AG20443 (cell line): ENCODE measurements around the gene GADD45G.

Experiments
- DNase-seq: peaks from one replicate; pipeline ENCODE4 v3.0.0; 2012; ENCODE audit warnings: low spot score, mixed read lengths

GADD45G gene

GRCh38 chr9:89609426-89610006 is 4.7 kb downstream of the GADD45G start:
- DNase-seq = no peak

- DNase-seq = no peak
Measured at GRCh38 chr9:89610391-89610925, 5.6 kb downstream of the GADD45G start.

GRCh38 chr9:89611425-89611824 is 6.6 kb downstream of the GADD45G start:
- DNase-seq = no peak

- DNase-seq = no peak
Measured at GRCh38 chr9:89612566-89613278, 7.9 kb downstream of the GADD45G start.

- DNase-seq = no peak
Measured at GRCh38 chr9:89613912-89614892, 9.4 kb downstream of the GADD45G start.

GRCh38 chr9:89615661-89616060 is 10.8 kb downstream of the GADD45G start:
- no peak for DNase-seq

- no peak for DNase-seq
Measured at GRCh38 chr9:89616411-89616810, 11.6 kb downstream of the GADD45G start.

GRCh38 chr9:89617978-89618377 is 13.2 kb downstream of the GADD45G start:
- no peak for DNase-seq

GRCh38 chr9:89619019-89619418 is 14.2 kb downstream of the GADD45G start:
- DNase-seq = no peak

- DNase-seq = no peak
Measured at GRCh38 chr9:89619424-89620138, 14.8 kb downstream of the GADD45G start.

- DNase-seq = no peak
Measured at GRCh38 chr9:89621031-89621430, 16.2 kb downstream of the GADD45G start.

- no peak for DNase-seq
Measured at GRCh38 chr9:89621676-89622075, 16.9 kb downstream of the GADD45G start.

GRCh38 chr9:89622933-89623861 is 18.4 kb downstream of the GADD45G start:
- no peak for DNase-seq

- DNase-seq = no peak
Measured at GRCh38 chr9:89623925-89624420, 19.2 kb downstream of the GADD45G start.

- DNase-seq = no peak
Measured at GRCh38 chr9:89625721-89626687, 21.2 kb downstream of the GADD45G start.

GRCh38 chr9:89626741-89627265 is 22.0 kb downstream of the GADD45G start:
- DNase-seq = no peak

- DNase-seq = no peak
Measured at GRCh38 chr9:89628601-89629000, 23.8 kb downstream of the GADD45G start.

GRCh38 chr9:89629081-89629976 is 24.5 kb downstream of the GADD45G start:
- DNase-seq = no peak
